GM18870 (cell line): ENCODE results near the gene SLITRK1.

Experiments
- ATAC-seq: cut with Tn5 transposase; IDR thresholded peaks from one replicate; pipeline ENCODE4 v1.9.1; 2021; ENCODE audit warnings: moderate library complexity; ENCODE audit not compliant: unreplicated experiment

The SLITRK1 gene

GRCh38 chr13:83867708-83868107 lies 14.6 kb downstream of the SLITRK1 start:
- ATAC-seq = no peak

GRCh38 chr13:83865161-83866137 lies 16.8 kb downstream of the SLITRK1 start:
- no peak for ATAC-seq

GRCh38 chr13:83853771-83854170 lies 28.5 kb downstream of the SLITRK1 start:
- ATAC-seq = no peak

- ATAC-seq = no peak
Measured at GRCh38 chr13:83845106-83845505, 37.2 kb downstream of the SLITRK1 start.

- no peak for ATAC-seq
Measured at GRCh38 chr13:83839146-83839545, 43.1 kb downstream of the SLITRK1 start.

GRCh38 chr13:83831796-83832195 lies 50.5 kb downstream of the SLITRK1 start:
- ATAC-seq = no peak

- no peak for ATAC-seq
Measured at GRCh38 chr13:83829810-83830209, 52.5 kb downstream of the SLITRK1 start.

GRCh38 chr13:83827338-83827737 lies 54.9 kb downstream of the SLITRK1 start:
- no peak for ATAC-seq
